Putamen (tissue), 1 donor: ENCODE data around the gene PKP4.

Experiments used
- DNase-seq: peaks from one replicate; pipeline ENCODE4 v3.0.0-alpha.2; 2016; ENCODE audit warnings: low spot score

PKP4 gene

DNA sequence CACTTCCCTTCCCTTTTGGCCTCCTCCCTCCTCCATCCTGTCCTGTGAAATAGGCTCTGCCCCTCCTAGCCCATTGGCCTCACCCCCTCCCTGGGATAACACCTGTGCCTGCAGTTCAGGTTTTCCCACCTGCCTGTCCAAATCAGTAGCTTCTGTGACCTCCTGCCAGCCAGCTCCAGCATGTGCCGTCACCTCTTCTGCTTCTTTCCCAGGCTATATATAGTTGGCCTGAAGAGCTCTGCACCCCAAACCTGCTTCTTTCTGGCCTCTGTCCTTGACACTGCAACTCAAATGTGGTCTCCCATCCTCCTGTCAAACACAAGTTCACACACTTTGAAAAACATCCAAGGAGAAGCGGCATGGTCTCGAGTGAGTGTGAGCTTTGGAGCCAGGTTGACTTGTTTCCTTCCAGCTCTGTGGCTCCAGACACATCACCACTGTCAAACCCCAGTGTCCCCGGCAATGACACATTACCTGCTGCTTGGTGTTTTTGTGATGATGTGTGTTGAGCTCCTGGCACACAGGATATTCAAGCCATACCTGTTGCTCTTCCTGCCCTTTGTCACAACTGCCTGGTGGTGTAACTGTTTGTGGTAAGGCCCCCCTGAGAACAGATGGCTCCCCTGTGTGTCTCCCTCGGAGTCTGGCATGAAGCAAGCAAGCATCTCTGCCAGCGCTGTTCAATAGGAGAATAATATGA, 194.8 kb downstream of the PKP4 start:
- no peak for DNase-seq

DNA sequence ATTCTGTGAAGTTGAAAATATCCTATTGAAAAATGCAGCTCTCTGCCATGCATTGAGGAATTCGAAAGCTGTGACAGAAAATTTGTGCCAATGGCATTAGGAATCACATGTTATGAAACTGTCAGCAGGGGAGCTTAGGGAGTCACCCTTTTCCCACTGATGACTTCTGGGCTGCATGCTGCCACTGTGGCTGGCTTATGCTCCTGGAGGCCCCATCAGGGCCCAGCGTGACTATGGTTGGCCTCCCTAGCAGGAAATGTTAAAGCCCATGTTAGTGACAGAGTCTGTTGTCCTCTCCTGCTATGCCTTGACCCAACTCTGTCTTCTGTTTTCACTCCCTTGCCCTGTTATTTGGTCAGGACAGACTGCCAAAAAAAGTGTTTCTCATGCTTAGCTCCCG, 198.9 kb downstream of the PKP4 start:
- no peak for DNase-seq

DNA sequence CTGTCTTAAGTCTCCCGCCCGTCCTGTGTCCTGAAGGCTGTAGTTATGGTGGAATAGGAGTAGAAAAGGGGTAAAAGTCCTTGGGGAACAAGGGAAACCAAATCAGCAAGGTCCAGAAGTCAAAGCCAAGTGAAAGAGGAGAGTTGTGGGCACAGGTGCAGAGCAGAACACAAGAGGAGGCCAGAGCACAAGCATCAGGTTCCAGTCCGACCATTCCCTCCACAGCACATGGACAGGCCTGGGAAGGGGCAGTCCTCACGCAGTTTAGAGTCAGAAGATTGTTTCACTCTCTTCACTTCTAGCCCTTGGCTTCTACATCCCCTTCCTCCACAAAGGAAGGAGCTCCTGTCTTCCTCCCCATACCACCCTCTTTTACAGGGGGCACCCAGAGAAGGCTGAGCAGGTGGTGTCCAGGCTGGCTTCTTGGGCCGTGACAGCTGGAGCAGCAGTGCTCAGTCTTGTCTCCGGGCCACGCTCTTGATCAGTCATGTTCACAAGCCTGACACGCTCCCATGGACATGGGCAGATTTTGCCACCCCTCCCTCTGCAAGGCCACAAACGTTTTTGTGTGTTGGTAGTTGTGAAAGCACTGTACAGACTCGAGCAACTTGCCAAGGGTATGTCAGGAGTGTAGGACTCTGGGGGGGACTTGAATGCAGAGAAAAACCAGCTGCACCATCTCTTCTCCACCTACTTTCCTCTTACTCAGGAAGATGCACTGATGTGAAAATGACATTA, 199.9 kb downstream of the PKP4 start:
- DNase-seq, result no peak

DNA sequence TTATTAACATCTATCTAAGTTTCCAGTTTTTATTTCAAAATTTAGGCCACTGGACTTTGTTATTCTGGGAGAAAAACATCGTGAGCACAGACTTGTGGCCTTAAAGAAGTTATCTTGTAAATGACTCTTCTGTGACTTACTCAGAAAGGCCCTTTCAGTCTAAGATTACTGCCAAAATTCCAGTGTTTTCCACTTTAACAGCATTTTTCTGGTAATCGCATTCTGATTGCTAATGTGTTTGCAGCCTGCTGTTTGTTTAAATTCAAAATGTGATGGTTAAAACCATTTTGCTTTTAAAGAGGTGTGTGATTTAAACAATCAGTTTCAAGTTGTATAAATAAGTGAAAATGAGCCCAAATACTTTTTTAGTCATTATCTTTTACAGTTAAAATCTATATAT, 201.6 kb downstream of the PKP4 start:
- DNase-seq, result no peak

DNA sequence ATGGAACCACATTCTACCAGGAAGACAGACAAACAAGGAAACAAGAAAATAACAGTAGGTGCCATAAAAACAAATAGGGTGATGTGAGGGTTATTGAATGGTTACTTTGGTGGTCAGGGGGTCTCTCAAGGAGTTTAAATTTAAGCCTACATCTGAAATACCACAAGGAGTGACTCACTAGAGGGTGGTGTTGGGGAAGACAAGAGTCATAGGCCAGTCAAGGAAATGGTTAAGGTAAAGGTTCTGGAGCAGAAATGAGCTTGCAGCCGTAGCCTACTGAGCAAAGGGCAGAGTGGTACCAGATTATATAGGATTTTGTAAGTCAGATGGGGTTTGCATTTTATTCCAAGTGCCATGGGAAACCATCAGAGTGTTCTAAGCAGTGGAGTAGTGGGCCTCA, 202.7 kb downstream of the PKP4 start:
- no peak for DNase-seq

DNA sequence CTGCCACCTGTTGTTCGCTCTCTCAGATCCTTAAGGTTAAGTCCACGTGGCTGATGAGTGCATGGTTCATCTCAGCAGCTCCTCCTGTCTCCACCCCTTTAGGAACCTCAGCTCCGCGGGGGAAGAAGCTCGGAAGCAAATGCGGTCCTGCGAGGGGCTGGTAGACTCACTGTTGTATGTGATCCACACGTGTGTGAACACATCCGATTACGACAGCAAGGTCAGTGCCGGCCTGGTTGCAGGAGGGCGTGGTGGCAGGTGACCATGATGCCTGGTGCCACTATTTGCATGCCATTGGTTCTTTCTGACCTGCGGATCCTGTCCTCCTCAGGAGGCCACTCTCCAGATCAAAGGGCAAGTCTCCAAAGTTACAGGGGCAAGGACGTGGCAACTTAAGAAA, 204.5 kb downstream of the PKP4 start:
- DNase-seq, result no peak

DNA sequence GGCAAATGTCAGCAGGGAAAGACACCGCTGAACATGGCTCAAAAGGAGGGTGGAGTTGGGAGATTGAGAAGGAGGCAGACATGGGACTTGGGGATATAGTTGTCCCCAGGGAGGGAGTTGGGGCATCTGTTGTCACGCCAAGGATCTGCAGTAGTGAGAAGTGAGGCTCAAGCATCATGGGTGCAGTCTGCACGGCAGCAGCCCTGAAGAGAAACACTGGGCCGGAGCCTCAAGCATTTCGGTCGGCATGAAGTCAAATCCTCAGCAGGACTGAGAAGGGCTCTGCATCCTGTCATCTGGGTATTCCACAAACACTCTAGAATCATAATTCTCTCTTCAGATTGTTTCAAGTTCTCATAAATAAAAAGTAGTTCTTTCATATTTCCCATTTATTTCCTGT, 205.7 kb downstream of the PKP4 start:
- no peak for DNase-seq

DNA sequence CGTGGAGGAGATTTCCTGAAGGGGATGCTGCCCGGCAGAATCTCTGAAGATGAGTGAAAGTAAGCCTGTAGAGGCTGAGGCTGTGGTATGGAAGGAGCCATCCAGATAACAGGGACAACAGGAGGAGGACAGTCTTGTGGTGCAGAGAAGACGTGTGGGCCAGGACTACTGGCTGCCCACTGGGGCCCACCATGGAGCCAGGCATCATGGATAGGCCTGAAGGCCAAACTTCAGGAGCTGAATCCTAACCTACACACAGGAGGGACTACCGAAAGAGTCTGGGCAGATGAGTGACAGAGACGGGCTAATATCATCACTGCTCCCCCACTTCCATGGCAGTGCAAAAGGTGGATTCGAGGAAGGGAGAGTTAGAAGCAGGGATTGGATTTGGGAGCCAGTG, 207.0 kb downstream of the PKP4 start:
- DNase-seq, result no peak

DNA sequence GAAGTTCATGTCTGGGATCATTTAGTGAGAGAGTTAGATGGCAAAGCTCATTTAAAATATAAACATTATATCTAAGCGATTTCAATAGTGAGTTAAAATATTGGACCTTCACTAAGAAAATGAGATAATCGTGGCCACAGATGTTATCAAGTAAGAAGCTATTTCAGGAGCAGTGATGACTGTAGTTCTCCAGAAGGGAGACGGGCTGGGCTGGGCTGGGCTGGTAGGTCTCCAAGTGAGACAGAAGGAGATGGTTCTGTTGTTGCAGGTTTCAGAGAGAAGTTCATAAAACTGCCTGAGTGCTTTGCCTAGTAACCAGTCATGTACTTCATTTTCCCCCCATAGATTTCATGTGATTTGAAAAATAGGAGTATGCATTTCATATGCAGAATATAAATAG, 208.2 kb downstream of the PKP4 start:
- DNase-seq, result no peak

DNA sequence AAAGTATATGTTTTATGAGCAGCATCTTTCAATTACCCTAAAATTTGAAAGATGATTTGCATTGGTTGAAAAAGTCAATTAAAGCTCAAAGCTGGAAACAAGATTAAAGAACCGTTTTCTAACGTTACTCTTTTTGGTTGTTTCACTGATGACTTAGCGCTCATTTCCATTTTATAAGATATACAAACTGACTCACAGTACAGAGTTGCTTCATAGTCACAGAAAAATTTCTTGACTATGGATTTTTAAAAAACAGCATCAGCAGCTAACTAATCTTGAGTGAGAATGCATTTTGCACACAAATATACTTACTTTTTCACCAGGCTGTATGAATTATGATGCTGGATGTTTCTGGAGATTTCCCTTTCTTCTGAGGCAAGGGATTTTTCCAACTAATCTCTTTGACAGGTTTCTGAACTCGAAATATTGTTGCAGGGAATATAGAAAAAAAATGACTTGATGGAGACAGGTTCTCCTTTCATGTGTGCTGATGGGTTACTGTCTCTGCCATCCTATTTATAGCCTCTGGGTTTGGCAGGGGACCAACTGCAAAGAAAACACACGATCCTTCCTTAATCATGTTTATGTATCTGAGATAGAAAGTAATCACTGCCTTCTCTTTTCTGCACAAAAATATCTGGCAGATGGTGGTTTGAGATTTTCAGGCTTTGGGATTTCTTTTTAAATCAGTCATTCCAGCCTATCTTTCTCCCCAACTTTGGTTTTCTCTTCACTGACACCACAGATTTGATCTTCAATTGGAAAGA, 209.0 kb downstream of the PKP4 start:
- DNase-seq, result no peak

DNA sequence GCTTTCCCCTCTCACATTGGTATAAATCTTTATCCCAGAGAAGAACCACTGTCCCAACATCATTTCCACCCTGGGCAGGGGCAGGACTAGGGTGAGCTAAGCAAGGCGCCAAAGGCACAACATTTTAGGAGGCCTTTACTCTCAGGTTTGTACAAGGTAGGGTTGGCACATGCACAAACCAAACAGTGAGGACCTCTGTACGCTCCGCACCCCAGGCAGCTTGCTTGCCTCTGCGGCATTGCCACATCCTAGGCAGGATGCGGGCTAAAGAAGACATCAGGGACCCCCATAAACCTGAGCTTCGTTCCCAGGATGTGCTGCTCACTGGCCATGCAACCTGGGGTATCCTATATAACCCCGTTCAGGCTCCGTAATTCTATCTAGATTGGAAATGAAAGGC, 210.2 kb downstream of the PKP4 start:
- no peak for DNase-seq

DNA sequence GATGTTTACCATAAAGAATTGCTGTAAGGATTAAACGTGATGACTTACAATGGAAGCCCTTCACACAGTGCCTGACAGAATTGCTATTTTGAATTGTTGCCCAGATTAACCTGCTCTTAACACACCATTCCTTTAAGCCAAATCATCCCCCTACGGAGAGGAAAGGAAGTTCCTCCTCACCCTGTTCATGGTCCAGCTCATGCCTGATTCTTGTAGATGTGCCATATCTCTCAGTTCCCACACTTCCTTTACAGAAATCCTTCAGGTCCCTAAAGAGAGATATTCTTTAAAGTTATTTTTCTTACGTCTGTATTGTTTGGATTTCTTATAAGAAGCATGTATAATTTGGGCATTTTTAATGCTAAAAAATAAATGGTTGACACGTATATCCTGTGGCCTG, 210.8 kb downstream of the PKP4 start:
- DNase-seq, result no peak

DNA sequence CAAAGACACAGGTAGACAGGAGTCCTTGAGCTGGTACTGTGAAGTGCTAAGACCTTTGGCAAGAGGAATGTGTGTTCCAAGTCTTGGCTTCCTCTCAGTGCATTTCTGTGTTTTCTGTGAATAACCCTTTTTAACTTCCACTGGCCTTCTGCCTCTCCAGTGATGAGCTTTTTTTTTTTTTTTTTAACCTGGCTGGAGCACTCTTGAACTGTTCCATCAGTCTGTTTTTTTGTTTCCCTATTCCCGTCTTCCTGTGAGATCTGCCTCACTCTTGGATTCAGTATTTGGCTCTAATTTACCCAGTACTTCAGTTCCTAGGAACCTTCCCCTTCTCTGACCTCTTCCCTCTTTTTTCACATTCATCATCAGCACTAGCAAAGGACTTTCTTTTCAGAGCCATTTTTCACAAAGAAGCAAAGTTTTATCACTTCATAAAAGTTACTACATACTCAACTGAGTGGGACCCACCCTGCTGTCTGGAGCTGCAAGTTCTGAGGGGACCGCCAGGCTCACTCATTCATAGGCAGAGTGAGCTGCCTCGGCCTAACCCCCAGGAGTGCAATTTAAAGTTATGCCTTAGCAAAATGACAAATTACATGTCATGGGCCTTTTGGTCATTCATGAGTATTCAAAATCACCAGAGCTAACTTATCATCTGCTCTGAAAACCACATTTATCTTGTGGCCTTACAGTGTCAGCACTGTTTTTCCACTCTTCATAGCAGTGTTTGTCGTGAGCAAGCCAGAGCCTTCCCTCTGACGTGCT, 211.4 kb downstream of the PKP4 start:
- no peak for DNase-seq

DNA sequence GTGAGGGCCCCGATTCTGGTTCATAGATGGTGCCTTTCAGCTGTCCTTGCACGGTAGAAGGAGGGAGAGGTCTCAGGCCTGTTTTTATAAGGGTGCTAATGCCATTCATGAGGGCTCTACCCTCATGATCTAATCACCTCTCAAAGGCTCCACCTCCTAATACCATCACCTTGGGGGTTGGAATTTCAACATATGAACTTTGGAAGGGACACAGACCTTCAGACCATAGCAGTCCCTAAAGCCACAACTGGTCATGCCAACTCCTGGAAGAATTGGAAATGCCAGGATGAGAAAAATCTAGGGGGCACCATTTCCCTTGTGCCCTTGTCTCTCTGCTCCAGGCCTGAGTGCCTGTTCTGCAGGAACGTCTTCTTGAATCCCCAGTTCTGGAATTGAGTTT, 213.5 kb downstream of the PKP4 start:
- DNase-seq, result no peak

DNA sequence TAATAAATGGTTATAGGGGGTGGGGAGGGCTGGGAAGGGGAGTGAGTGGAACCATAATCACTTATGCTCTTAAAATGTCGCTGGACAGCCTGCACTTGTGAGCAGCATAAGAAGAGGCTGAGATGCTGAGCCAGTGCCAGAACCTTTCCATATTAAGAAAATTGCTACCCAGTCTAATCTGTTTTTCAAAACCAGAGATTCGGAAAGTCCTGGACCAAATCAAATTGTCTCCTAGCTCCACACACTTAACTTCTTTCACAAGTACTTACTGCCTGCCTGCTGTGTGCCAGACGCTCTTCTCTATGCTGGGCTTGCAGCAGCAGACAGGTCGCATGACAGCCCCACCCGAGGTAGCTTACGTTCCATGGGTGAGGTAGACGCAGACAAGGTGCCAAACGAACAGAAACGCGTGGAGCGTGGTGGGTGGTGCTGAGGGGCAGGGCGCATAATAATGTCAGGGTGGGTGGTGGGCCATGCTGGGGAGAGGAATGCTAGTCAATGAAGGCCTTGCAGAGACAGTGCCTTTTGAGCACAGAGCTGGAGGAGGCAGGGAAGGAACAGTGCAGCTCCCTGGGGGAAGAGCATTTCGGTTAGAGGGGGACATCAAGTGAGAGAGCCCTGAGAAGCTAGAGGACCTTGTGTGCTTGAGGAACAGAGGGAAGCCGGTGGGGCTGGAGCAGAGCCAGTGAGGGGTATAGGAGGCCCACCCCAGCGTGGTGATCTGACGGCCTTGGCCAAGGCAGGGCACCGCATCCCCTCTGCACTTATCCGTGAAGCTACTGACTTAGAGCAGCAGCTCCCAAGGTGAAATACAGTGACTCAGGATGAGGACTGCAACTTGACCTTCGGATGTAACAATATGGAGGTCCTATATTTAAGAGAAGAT, 214.9 kb downstream of the PKP4 start:
- DNase-seq, result peak; percentile 68

DNA sequence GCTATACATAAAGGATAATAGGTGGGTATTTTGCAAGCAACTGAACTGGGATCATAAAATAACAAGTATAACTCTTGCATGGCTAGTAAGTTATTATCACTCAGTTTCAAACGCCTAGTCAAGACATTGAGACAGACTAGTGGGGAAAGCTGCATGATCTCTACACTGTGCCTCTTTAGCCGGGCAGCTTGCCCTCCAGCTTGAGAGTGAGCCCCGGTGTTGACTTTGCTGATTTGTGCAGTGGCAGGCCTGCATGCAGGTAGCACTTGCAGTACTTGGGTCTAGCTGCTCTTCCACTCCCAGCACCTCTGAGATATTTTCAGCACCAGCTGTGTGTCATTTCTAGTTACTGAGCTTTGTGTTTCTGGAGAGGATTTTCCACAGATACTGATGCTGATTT, 219.5 kb downstream of the PKP4 start:
- no peak for DNase-seq

DNA sequence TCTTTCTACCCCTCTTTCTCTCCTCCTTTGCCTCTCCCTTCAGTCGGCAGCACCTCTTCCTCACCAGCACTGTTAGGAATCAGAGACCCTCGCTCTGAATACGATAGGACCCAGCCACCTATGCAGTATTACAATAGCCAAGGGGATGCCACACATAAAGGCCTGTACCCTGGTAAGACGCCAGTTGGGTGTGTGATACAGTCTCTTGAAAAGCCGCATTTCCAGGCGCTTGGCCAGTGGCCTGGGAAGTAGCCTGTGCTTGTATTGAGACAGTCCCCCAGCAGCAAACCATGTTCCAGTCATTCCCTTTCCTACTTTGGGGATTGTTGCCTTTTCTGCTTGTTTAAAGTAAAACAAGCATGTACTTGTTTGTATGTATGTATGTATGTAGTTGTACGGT, 219.9 kb downstream of the PKP4 start:
- DNase-seq, result no peak

DNA sequence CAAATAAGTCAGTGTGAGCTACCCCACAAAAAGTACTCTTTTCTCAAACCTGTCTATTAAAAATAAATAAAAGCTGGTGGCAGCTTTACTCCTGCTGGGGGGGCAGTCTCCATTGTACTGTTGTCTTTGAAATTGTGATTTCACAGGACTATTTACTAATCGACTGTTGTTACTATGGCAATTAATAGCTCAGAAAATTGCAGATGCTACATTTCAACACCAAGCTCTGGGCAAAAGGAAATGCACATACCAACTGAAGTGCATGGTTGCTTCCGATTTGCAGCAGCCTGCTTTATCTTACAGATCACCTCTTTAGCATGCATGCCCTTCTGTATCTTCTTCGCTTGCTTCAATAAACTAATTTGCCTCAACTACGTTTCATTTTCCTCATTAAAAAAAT, 220.8 kb downstream of the PKP4 start:
- DNase-seq, result no peak

DNA sequence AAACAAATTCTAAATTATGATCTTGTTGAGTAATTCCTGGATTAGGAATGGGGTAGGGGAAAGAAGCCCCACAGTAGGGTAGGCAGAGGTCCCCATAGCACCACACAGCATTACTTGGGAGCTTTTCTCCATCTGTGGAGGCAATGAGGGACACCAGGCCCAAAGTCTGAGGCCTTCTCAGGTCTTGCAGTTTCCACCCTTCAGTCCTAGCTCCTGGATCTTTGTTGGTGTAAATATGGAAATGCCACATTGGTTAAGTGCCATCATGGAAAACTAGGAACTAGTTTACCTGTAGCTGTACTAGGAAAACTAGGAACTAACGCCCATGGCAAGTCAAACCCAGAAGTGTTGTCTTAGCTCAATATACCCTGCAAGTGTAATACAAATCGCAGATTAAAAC, 225.1 kb downstream of the PKP4 start:
- DNase-seq, result no peak

DNA sequence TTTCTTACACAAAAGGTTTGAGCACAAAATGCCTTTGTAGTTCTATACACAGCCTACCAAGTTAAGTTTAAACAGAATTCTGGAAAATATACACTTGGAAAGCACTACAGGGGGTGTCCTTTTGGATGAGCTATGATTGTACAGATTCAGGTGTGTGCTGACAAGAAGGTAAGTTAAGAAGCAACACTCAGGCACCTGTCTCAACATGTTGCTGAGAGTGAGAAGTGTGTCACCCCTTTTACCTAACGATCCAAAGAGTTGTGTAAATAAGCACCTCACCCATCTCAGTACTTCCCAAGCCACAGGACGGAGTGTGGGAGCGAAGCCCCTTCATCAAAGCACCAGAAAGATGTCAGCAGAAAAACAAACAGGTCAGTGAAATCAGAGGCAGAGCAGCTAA, 228.9 kb downstream of the PKP4 start:
- DNase-seq, result no peak

DNA sequence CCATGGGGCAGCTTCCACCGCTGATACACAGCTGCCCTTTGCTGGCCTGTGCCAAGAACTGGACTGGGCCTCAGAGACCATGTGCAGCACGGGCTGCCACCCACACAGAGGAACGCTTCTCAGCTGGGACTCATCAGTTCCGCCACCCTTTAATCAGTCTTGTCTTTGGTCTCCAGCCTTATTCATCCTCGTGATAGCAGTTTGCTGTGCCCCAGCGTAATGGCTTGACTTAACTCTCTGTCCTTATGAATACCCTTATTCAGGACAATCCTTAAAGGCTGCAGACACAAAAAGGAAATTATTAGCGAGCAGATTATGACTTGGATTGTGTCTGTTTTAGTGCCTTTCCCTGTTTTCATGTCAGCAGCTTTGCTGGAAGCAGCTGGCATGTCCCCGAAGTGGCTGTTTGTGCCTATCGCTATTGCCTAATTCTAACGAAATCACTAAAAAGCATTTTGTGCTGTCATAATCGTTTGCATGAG, 229.5 kb downstream of the PKP4 start:
- DNase-seq, result peak; percentile 86
